Neutrophil (primary cell): ENCODE data around the gene INTS6L.
A peak's percentile ranks its signal among the peaks of the same experiment; 100 is the strongest.

Experiments
- H3K27ac ChIP-seq: fragments of 200-600 bp; sonication (generic); 2 replicates; pipeline ENCODE4 v1.5.1; 2016; ENCODE audit warnings: mild to moderate bottlenecking, moderate library complexity
- H3K27me3 ChIP-seq: fragments of 200-600 bp; sonication (generic); 2 replicates; pipeline ENCODE4 v1.6.0; 2016; ENCODE audit warnings: mild to moderate bottlenecking
- H3K36me3 ChIP-seq: fragments of 200-600 bp; sonication (generic); 2 replicates; pipeline ENCODE4 v1.5.1; 2017
- H3K4me1 ChIP-seq, 2 experiments: fragments of 200-600 bp in 1 of 2; sonication (generic) in 1 of 2; 1 replicate in 1 of 2; 2 replicates in 1 of 2; pipeline versions ENCODE4 v1.5.1 to v1.6.1; 2013 to 2016; ENCODE audit warnings: low read depth in 1 of 2, low read length in 1 of 2, mild to moderate bottlenecking in 1 of 2, moderate library complexity in 1 of 2; ENCODE audit not compliant: control insufficient read depth in 1 of 2, insufficient read depth in 1 of 2
- H3K4me3 ChIP-seq, 2 experiments: fragments of 200-600 bp in 1 of 2; sonication (generic) in 1 of 2; 1 replicate in 1 of 2; 2 replicates in 1 of 2; pipeline ENCODE4 v1.5.1; 2013 to 2016; ENCODE audit warnings: low read depth in 1 of 2, low read length in 1 of 2, mild to moderate bottlenecking in 1 of 2, moderate library complexity in 1 of 2
- H3K9me3 ChIP-seq: fragments of 200-600 bp; sonication (generic); 2 replicates; pipeline ENCODE4 v1.5.1; 2016
- CTCF ChIP-seq: fragments of 200-600 bp; sonication (generic); IDR thresholded peaks from 2 replicates; pipeline ENCODE4 v1.5.1; 2016; ENCODE audit warnings: antibody characterized with exemption

Gene INTS6L

GRCh38 chrX:135522878-135523693 lies 2.6 kb downstream of the INTS6L start:
- Histone ChIP-seq H3K4me3 (peak overlapping the region; percentile 70 to 81), H3K27ac (peak overlapping the region; percentile 90), H3K36me3 (no peaks in the 10 kb centered on the region), H3K4me1 (peaks cover 13 to 19% of the 10 kb centered on the region in 2 experiments), H3K27me3 (no peaks in the 10 kb centered on the region), H3K9me3 (no peaks in the 10 kb centered on the region)
- no peak for TF ChIP-seq CTCF

- H3K27me3 ChIP-seq: no peaks in the 10 kb centered on the region
- H3K9me3 ChIP-seq: no peaks in the 10 kb centered on the region
- no peaks in the 10 kb centered on the region for H3K36me3 ChIP-seq
- H3K27ac ChIP-seq: no peak overlapping the region
- H3K4me3 ChIP-seq: no peak overlapping the region
- no peak for TF ChIP-seq CTCF
- H3K4me1 ChIP-seq: no peaks in the 10 kb centered on the region
Measured at GRCh38 chrX:135528254-135528653, 7.8 kb downstream of the INTS6L start.

GRCh38 chrX:135528756-135529155 lies 8.3 kb downstream of the INTS6L start:
- Histone ChIP-seq H3K36me3 (no peaks in the 10 kb centered on the region), H3K27me3 (no peaks in the 10 kb centered on the region), H3K4me1 (no peaks in the 10 kb centered on the region), H3K9me3 (no peaks in the 10 kb centered on the region), H3K27ac (no peak overlapping the region), H3K4me3 (no peak overlapping the region)
- no peak for TF ChIP-seq CTCF

GRCh38 chrX:135530097-135530496 lies 9.6 kb downstream of the INTS6L start:
- no peaks in the 10 kb centered on the region for H3K27me3 ChIP-seq
- H3K9me3 ChIP-seq: no peaks in the 10 kb centered on the region
- no peak overlapping the region for H3K4me3 ChIP-seq
- TF ChIP-seq CTCF: no peak
- H3K4me1 ChIP-seq: no peaks in the 10 kb centered on the region
- H3K36me3 ChIP-seq: no peaks in the 10 kb centered on the region
- no peak overlapping the region for H3K27ac ChIP-seq

DNA sequence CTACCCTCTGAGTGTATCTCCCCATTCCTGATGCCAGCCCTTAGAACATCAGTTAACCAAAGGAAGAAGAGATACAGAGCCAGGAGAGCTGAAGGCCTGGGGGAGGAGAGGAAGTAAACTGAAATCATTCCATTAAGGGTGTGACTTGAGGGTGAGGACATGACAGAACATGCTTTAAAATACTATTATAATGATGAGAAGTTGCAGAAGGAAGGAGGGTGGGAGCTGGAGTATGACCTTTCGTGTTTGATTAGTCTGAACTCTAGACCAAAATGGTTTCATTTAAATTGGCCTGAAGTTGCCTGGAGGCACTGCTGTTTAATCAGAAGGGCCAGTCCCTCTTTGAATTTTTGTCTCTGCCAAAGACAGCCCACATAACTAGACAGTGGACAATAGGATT lies 11.4 kb downstream of the INTS6L start:
- no peak overlapping the region for H3K4me3 ChIP-seq
- no peaks in the 10 kb centered on the region for H3K27me3 ChIP-seq
- no peaks in the 10 kb centered on the region for H3K9me3 ChIP-seq
- no peaks in the 10 kb centered on the region for H3K4me1 ChIP-seq
- no peak overlapping the region for H3K27ac ChIP-seq
- TF ChIP-seq CTCF: no peak
- H3K36me3 ChIP-seq: no peaks in the 10 kb centered on the region
